ENCODE results near the gene CEMIP.

- TF ChIP-seq, protein P1, sequence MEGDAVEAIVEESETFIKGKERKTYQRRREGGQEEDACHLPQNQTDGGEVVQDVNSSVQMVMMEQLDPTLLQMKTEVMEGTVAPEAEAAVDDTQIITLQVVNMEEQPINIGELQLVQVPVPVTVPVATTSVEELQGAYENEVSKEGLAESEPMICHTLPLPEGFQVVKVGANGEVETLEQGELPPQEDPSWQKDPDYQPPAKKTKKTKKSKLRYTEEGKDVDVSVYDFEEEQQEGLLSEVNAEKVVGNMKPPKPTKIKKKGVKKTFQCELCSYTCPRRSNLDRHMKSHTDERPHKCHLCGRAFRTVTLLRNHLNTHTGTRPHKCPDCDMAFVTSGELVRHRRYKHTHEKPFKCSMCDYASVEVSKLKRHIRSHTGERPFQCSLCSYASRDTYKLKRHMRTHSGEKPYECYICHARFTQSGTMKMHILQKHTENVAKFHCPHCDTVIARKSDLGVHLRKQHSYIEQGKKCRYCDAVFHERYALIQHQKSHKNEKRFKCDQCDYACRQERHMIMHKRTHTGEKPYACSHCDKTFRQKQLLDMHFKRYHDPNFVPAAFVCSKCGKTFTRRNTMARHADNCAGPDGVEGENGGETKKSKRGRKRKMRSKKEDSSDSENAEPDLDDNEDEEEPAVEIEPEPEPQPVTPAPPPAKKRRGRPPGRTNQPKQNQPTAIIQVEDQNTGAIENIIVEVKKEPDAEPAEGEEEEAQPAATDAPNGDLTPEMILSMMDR (conservative IDR thresholded peaks at IDR 0.05; ENCODE audit: low read length) = no peak
- no peak for TF ChIP-seq EZH2phosphoT487 (IDR thresholded peaks at IDR 0.05; ENCODE audit: borderline replicate concordance, low read depth, low read length)
Observed at GRCh38 chr15:80950291-80951078, 171.3 kb downstream of the CEMIP start.

All from OCI-LY7 (cell line).